Psoas muscle (tissue), 8 donors: ENCODE measurements around the gene AGAP3. TPM values are rescaled to one million over a fixed set of nuclear protein-coding genes. Genes with fewer than 3 reads are reported as not detected.

Source experiments
- ATAC-seq, 4 donors: fragments of 200-7000 bp; cut with Tn5 transposase; one replicate each; pipeline ENCODE4 v1.9.1; 2020; ENCODE audit warnings: moderate library complexity in 3 of 4, mild to moderate bottlenecking in 2 of 4
- DNase-seq, 2 donors: peaks; one replicate each; pipeline ENCODE4 v3.0.0-alpha.2; 2020
- H3K27ac ChIP-seq: fragments of 200-600 bp; one replicate; pipeline ENCODE4 v1.8.0; 2022
- H3K27me3 ChIP-seq, 3 donors: fragments of 200-600 bp in 1 of 3; one replicate each; pipeline versions ENCODE4 v1.6.1 to v1.8.0; 2013 to 2022; ENCODE audit warnings: low read length in 2 of 3, mild to moderate bottlenecking in 2 of 3, moderate library complexity in 1 of 3; ENCODE audit not compliant: insufficient read depth in 3 of 3
- H3K36me3 ChIP-seq, 2 donors: fragments of 200-600 bp in 1 of 2; one replicate each; pipeline versions ENCODE4 v1.6.1 to v1.8.0; 2013 to 2022; ENCODE audit warnings: low read depth in 1 of 2, mild to moderate bottlenecking in 1 of 2, moderate library complexity in 1 of 2; ENCODE audit not compliant: insufficient read depth in 1 of 2
- H3K4me1 ChIP-seq: fragments of 200-600 bp; one replicate; pipeline ENCODE4 v1.8.0; 2022
- H3K4me3 ChIP-seq: fragments of 200-600 bp; one replicate; pipeline ENCODE4 v1.8.0; 2022; ENCODE audit warnings: mild to moderate bottlenecking
- H3K9me3 ChIP-seq: fragments of 200-600 bp; one replicate; pipeline ENCODE4 v1.8.0; 2022
- WGBS, 3 donors: extraction: QIAGEN DNeasy Blood & Tissue Kit; methylation state at CpG; one replicate each; pipeline versions ENCODE4 v1.1.6 to v1.1.7; 2013; 5-methylcytosine and 5-hydroxymethylcytosine counted together
- intact Hi-C, 2 donors: fragments of 100-400 bp; cut with DNase I; formaldehyde crosslinking; loops; one replicate each; pipeline versions ENCODE4 v1.11.0 to v1.14.2; 2022
- polyA plus RNA-seq, 3 donors: library from polyadenylated mRNA; stranded (reverse); fragments of 200-250 nt; gene quantifications; one replicate each; pipeline ENCODE4 v1.2.3, GENCODE V29; 2013
- total RNA-seq, 4 donors: library from RNA; stranded (reverse); fragmentation: NEBNext Ultra II Directional in 2 of 4; extraction: Animal tissue kit (Norgen Biotek cat#: 25700) in 2 of 4; gene quantifications; one replicate each; pipeline versions ENCODE4 v1.2.1 to v1.2.4, GENCODE V29; 2021 to 2023
- TF ChIP-seq, protein P1 (sequence below): fragments of 200-600 bp; IDR thresholded peaks from one replicate; pipeline ENCODE4 v1.8.0; 2022; ENCODE audit warnings: antibody characterized with exemption
- donor health status: healthy with polysubstance abuse.
- donor health status: DM: no; HTN: no; CAD: no; lungs with moderate emphysema.
- donor health status: Bipolar disorder and iron deficiency.
- donor health status: healthy.
- donor health status: DM: yes; HTN: yes; CAD: no.
- donor health status: DM: no; HTN: no; CAD: no.
- donor health status: DM: no; HTN: no; CAD: no.
- donor health status: DM: yes; HTN: yes; CAD: no.

Gene AGAP3
- total and polyA plus RNA-seq, 7 donors: 38.4 to 75.3 (median 51.4) TPM

DNA sequence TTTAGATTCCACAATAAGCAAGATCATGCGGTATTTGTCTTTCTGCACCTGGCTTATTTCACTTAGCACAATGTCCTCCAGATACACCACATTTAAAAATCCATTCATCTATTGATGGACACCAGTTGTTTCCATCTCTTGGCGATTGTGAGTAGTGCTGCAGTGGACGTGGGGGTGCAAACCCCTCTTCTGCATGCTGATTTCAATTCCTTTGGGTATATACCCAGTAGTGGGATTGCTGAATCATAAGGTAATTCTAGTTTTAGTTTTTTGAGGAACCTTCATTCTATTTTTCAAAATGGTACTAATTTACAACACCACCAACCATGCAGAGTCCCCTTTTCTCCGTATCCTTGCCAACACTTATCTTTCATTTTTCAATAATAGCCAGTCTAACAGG, 102.8 kb downstream of the AGAP3 start:
- DNase-seq: no peak
- intact Hi-C loops: no loop called here
- H3K36me3 ChIP-seq: peaks cover 0 to 4% of the 10 kb centered on the region in 2 donors
- TF ChIP-seq, protein P1, sequence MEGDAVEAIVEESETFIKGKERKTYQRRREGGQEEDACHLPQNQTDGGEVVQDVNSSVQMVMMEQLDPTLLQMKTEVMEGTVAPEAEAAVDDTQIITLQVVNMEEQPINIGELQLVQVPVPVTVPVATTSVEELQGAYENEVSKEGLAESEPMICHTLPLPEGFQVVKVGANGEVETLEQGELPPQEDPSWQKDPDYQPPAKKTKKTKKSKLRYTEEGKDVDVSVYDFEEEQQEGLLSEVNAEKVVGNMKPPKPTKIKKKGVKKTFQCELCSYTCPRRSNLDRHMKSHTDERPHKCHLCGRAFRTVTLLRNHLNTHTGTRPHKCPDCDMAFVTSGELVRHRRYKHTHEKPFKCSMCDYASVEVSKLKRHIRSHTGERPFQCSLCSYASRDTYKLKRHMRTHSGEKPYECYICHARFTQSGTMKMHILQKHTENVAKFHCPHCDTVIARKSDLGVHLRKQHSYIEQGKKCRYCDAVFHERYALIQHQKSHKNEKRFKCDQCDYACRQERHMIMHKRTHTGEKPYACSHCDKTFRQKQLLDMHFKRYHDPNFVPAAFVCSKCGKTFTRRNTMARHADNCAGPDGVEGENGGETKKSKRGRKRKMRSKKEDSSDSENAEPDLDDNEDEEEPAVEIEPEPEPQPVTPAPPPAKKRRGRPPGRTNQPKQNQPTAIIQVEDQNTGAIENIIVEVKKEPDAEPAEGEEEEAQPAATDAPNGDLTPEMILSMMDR: no peak
- no peak overlapping the region for H3K27ac ChIP-seq
- H3K4me3 ChIP-seq: no peak overlapping the region
- no peak for ATAC-seq
- H3K27me3 ChIP-seq: no peaks in the 10 kb centered on the region
- WGBS, 3 donors: 78 to 91% (median 80%) methylated on average over 4 of the region's 4 CpGs
- no peaks in the 10 kb centered on the region for H3K9me3 ChIP-seq
- peaks cover 31% of the 10 kb centered on the region for H3K4me1 ChIP-seq

- peak; percentile 67 to 72 (median 71) for ATAC-seq
Observed at GRCh38 chr7:151191544-151191943, 105.3 kb downstream of the AGAP3 start.

DNA sequence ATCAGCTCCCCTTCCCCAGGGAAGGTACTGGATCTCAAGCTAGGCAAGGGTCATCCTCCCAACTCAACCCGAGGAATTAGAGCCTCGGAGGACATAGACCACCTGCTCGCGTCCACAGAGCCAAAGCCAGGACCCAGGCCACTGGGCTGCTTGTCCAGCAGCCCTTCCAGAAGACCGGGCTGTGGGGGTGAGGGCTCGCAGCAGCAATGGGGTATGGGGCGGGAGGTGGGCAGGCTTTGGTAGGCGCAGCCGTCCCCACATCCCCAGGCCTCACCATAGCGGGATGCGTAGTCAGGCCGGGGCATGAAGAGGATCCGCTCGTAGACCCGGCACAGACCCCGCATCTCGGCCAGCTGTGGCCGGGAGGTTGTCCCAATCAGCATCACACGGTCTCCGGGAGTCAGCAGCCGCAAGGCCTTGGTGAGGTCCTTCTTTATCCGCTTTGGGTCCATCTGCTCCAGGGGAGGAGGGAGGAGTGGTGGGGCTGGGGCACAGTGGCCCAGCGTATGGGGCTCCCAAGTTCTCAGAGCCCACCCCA, 105.8 kb downstream of the AGAP3 start:
- Histone ChIP-seq H3K27me3 (no peaks in the 10 kb centered on the region), H3K4me3 (no peak overlapping the region), H3K9me3 (no peaks in the 10 kb centered on the region), H3K4me1 (peaks cover 15% of the 10 kb centered on the region), H3K27ac (peak overlapping the region; percentile 68), H3K36me3 (no peaks in the 10 kb centered on the region)
- TF ChIP-seq, protein P1: no peak
- intact Hi-C loops: loop anchor here (5.0 to 10.0 kb wide), 4 partner anchors 35 to 113 kb away; partner anchors contain the start of gene ABCF2 (in 1 of the 2)
- DNase-seq (peak in 1 of 2 donors; percentile 32), ATAC-seq (no peak)
- 88 to 93% (median 91%) methylated on average over 22 to 23 of the region's 23 CpGs for WGBS, 3 donors

More at GRCh38 chr7:151191544-151191943, 105.3 kb downstream of the AGAP3 start:
- no peaks in the 10 kb centered on the region for H3K27me3 ChIP-seq
- TF ChIP-seq, protein P1: peak; percentile 35
- no peak overlapping the region for H3K4me3 ChIP-seq
- no peaks in the 10 kb centered on the region for H3K9me3 ChIP-seq
- 36 to 61% (median 37%) methylated on average over 12 of the region's 12 CpGs for WGBS, 3 donors
- no peaks in the 10 kb centered on the region for H3K36me3 ChIP-seq
- peak overlapping the region; percentile 68 for H3K27ac ChIP-seq
- DNase-seq: peak; percentile 70 to 87
- intact Hi-C loops: loop anchor here (2.0 to 10.0 kb wide), 5 partner anchors 35 to 113 kb away; partner anchors contain the start of gene ABCF2 (in 2 of the 2)
- H3K4me1 ChIP-seq: peaks cover 15% of the 10 kb centered on the region

GRCh38 chr7:151193203-151193978, 107.1 kb downstream of the AGAP3 start:
- no peak overlapping the region for H3K27ac ChIP-seq
- H3K36me3 ChIP-seq: no peaks in the 10 kb centered on the region
- H3K9me3 ChIP-seq: no peaks in the 10 kb centered on the region
- peaks cover 0 to under 1% (median 0%) of the 10 kb centered on the region in 3 donors for H3K27me3 ChIP-seq
- intact Hi-C loops: loop anchor here (5.0 to 10.0 kb wide), 4 partner anchors 34 to 111 kb away; partner anchors contain the start of gene ABCF2 (in 1 of the 2)
- no peak overlapping the region for H3K4me3 ChIP-seq
- no peak for ATAC-seq
- WGBS, 3 donors: 84 to 94% (median 90%) methylated on average over 14 of the region's 14 CpGs
- H3K4me1 ChIP-seq: peaks cover 6% of the 10 kb centered on the region
- TF ChIP-seq, protein P1: no peak
- DNase-seq: no peak

Other genes starting within 250 kb of the AGAP3 start
- under 1 TPM in 1 of 4 donors, not detected in 3; 0.08 TPM for gene AOC1, start 234.0 kb upstream of the AGAP3 start, total RNA-seq
- gene AOC1, start 234.0 kb upstream of the AGAP3 start, polyA plus RNA-seq: under 1 TPM in 1 of 3 donors, not detected in 2; 0.25 TPM
- under 1 TPM; 0.21 to 0.39 (median 0.22) TPM for gene KCNH2, start 108.2 kb upstream of the AGAP3 start, total RNA-seq
- gene KCNH2, start 108.2 kb upstream of the AGAP3 start, polyA plus RNA-seq: under 1 TPM; 0.18 to 0.48 (median 0.20) TPM
- 10 to 100 TPM in 1 of 4 donors, 1 to 10 TPM in 3; 5.8 to 13.2 (median 6.3) TPM for gene NOS3, start 95.5 kb upstream of the AGAP3 start, total RNA-seq
- gene NOS3, start 95.5 kb upstream of the AGAP3 start, polyA plus RNA-seq: 1 to 10 TPM; 1.4 to 5.7 (median 5.0) TPM
- not detected for gene ATG9B, start 62.0 kb upstream of the AGAP3 start, total RNA-seq
- gene ATG9B, start 62.0 kb upstream of the AGAP3 start, polyA plus RNA-seq: under 1 TPM; 0.12 to 0.18 (median 0.18) TPM
- 10 to 100 TPM; 13.2 to 20.7 (median 19.2) TPM for gene ABCB8, start 58.0 kb upstream of the AGAP3 start, total RNA-seq
- gene ABCB8, start 58.0 kb upstream of the AGAP3 start, polyA plus RNA-seq: 10 to 100 TPM in 2 of 3 donors, 1 to 10 TPM in 1; 9.3 to 16.6 (median 12.9) TPM
- gene ASIC3, start 37.9 kb upstream of the AGAP3 start, total RNA-seq: 1 to 10 TPM; 2.1 to 6.2 (median 3.9) TPM
- gene ASIC3, start 37.9 kb upstream of the AGAP3 start, polyA plus RNA-seq: 1 to 10 TPM; 1.8 to 5.0 (median 1.8) TPM
- gene CDK5, start 28.6 kb upstream of the AGAP3 start, total RNA-seq: 1 to 10 TPM; 3.8 to 6.4 (median 5.4) TPM
- gene CDK5, start 28.6 kb upstream of the AGAP3 start, polyA plus RNA-seq: 10 to 100 TPM in 1 of 3 donors, 1 to 10 TPM in 2; 5.7 to 15.2 (median 6.2) TPM
- gene SLC4A2, start 26.9 kb upstream of the AGAP3 start, total RNA-seq: 10 to 100 TPM; 26.5 to 36.0 (median 31.3) TPM
- gene SLC4A2, start 26.9 kb upstream of the AGAP3 start, polyA plus RNA-seq: 10 to 100 TPM; 26.9 to 39.8 (median 33.5) TPM
- 100 to 1,000 TPM in 3 of 4 donors, 10 to 100 TPM in 1; 87.1 to 126 (median 111) TPM for gene FASTK, start 5.7 kb upstream of the AGAP3 start, total RNA-seq
- gene FASTK, start 5.7 kb upstream of the AGAP3 start, polyA plus RNA-seq: 100 to 1,000 TPM; 132 to 194 (median 151) TPM
- 10 to 100 TPM; 41.7 to 55.5 (median 44.4) TPM for gene TMUB1, start 3.0 kb upstream of the AGAP3 start, total RNA-seq
- gene TMUB1, start 3.0 kb upstream of the AGAP3 start, polyA plus RNA-seq: 100 to 1,000 TPM in 1 of 3 donors, 10 to 100 TPM in 2; 76.9 to 121 (median 85.3) TPM
- 1 to 10 TPM in 1 of 4 donors, under 1 TPM in 2, not detected in 1; 0.38 to 1.9 (median 0.91) TPM for gene GBX1, start 81.2 kb downstream of the AGAP3 start, total RNA-seq
- gene GBX1, start 81.2 kb downstream of the AGAP3 start, polyA plus RNA-seq: under 1 TPM; 0.07 to 0.93 (median 0.21) TPM
- 10 to 100 TPM in 3 of 4 donors, 1 to 10 TPM in 1; 9.7 to 29.6 (median 23.0) TPM for gene ASB10, start 100.8 kb downstream of the AGAP3 start, total RNA-seq
- gene ASB10, start 100.8 kb downstream of the AGAP3 start, polyA plus RNA-seq: 10 to 100 TPM in 2 of 3 donors, 1 to 10 TPM in 1; 3.8 to 25.2 (median 22.5) TPM
- under 1 TPM in 1 of 4 donors, not detected in 3; 0.83 TPM for gene H2BK1, start 124.0 kb downstream of the AGAP3 start, total RNA-seq
- gene H2BK1, start 124.0 kb downstream of the AGAP3 start, polyA plus RNA-seq: not detected
- gene ABCF2, start 140.7 kb downstream of the AGAP3 start, total RNA-seq: 10 to 100 TPM; 35.7 to 66.7 (median 57.5) TPM
- 10 to 100 TPM; 49.8 to 94.0 (median 66.3) TPM for gene ABCF2, start 140.7 kb downstream of the AGAP3 start, polyA plus RNA-seq
- 10 to 100 TPM in 3 of 4 donors, 1 to 10 TPM in 1; 8.8 to 19.8 (median 11.4) TPM for gene CHPF2, start 146.0 kb downstream of the AGAP3 start, total RNA-seq
- gene CHPF2, start 146.0 kb downstream of the AGAP3 start, polyA plus RNA-seq: 10 to 100 TPM in 1 of 3 donors, 1 to 10 TPM in 2; 5.3 to 19.2 (median 8.0) TPM
- 100 to 1,000 TPM in 3 of 4 donors, 10 to 100 TPM in 1; 92.5 to 138 (median 108) TPM for gene SMARCD3, start 162.2 kb downstream of the AGAP3 start, total RNA-seq
- 10 to 100 TPM; 38.3 to 75.8 (median 58.5) TPM for gene SMARCD3, start 162.2 kb downstream of the AGAP3 start, polyA plus RNA-seq